Amniotic epithelial cell (primary cell): ENCODE results near the gene SERTAD2.
A peak's percentile ranks its signal among the peaks of the same experiment; 100 is the strongest.

ENCODE experiments used
- DNase-seq: peaks from one replicate; pipeline ENCODE4 v3.0.0-alpha.2; 2010; ENCODE audit warnings: low read depth

SERTAD2 gene

GRCh38 chr2:64627860-64628841, 25.6 kb downstream of the SERTAD2 start:
- no peak for DNase-seq

GRCh38 chr2:64626963-64627760, 26.6 kb downstream of the SERTAD2 start:
- DNase-seq: no peak

DNA sequence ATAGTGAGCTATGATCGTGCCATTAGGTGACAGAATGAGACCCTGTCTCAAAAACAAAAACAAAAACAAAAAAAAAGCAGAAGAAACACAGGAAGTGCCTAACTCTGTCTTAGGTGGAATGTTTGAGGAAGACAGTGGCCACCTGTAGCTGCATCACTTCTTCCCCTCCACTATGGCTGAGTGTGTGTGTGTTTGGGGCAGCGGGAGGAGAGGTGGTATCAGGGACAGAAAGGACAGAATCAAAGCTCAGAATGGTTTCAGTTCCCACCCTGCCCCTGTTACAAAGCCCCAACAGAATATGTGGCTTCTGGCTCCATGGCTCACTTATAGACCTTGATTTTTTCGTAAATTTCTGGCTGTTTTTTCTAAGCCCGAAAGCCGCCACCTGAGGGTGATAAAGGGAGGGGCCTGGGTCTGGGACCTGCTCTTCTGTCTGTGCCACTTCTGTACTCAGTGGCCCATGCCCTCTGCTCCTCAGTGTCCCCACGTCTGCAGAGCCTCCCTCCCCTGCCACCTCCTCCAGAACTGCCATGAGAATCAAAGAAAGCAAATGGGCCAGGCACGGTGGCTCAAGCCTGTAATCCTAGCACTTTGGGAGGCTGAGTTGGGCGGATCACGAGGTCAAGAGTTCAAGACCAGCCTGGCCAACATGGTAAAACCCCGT, 27.4 kb downstream of the SERTAD2 start:
- no peak for DNase-seq

GRCh38 chr2:64625299-64626145, 28.2 kb downstream of the SERTAD2 start:
- no peak for DNase-seq

GRCh38 chr2:64624862-64625261, 28.9 kb downstream of the SERTAD2 start:
- no peak for DNase-seq

DNA sequence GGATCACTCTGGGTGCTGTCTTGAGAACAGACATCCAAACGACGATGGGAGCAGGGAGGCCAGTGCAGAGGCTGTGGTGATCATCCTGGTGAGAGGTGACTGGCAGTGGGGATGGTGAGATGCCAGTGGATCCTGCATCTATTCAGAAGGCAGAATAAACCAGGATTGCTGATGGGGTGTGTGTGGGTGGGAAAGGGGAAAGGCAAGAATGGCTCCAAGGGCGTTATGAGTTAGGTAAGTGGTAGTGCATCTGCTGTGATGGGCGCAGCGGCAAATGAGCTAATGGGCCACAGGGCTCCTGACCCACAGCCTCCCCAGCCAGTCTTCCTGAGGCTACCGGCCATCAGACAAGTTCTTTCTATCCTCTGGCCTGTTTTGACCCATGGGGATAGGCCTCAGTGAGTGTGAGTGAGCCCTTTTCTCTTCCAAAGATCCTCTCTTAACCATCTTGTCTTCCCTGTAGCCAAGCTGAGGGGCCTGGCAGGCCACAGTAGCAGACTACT, 29.6 kb downstream of the SERTAD2 start:
- no peak for DNase-seq

DNA sequence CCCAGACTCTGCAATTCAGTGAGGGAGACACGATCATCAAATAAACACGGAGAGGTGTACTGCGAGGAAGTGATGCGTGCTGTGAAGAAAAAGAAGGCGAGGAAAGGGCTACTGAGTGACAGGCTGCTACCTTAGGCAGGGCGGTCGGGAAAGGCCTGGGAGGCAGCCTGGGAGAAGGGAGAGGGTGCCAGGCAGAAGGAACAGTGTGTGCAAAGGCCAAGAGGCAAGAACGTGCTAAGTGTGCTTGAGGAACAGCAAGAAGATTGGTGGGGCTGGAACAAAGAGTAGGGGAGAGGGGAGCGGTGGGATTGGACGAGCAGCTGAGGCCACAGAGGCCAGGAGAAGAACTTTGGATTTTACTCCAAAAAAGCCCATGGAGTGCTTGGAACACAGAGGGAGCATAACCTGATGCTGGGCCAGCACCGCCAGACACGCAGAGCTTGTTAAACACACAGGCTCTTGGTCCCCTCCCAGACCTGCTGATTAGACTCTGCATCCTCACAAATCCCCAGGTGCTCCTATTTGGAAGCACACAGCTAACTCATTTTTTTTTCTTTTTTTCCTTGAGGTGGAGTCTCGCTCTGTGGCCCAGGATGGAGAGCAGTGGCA, 30.4 kb downstream of the SERTAD2 start:
- no peak for DNase-seq

DNA sequence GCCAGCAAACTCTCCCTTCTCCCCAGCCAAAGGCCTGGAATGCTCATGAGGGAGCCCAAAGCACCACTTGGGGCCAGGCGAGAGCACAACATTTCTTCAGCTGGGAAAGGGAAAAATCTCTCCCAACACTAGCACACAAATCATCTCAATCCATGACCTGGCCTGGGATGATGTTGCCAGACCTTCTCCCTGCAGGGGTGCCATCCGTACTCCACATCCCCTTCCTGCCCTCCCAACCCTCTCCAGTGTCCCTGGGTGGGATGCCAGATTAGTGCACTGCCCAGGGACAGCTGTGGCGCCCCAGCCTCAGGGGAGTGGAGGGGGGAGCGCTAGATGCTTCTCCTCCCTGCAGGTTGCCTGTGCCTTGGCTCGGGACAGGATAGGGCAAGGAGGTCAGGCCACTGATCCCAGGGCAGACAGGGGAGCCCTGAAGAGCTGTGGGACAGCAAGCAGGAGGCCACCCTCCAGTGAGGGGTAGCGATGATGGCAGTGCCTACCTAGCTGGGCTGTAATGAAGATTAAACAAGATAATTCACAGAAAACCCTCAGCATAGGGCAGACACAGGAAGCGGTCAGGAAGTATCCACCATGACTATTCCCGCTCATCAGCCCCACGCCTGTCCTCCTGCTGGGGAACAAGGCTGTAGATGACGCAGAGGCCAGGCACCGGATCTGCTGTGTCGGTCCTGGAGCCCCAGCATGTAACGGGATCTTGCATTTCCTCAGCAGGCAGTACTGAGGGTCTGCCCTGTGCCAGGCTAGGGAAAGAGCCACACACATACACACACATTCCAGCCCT, 31.1 kb downstream of the SERTAD2 start:
- no peak for DNase-seq

DNA sequence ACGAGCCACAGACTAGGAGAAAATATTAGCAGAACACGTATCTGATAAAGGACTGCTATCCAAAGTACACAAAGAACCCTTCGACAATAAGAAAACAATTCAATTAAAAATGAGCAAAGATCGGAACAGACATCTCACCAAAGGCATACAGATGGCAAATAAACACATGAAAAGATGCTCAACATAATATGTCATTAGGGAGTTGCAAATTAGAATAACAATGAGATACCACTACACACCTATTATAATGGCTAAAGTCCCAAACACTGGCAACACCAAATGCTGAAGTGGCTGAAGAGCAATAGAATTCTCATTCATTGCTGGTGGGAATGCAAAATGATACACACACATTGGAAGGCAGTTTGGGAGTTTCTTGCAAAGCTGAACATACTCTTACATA, 33.1 kb downstream of the SERTAD2 start:
- DNase-seq: no peak

DNA sequence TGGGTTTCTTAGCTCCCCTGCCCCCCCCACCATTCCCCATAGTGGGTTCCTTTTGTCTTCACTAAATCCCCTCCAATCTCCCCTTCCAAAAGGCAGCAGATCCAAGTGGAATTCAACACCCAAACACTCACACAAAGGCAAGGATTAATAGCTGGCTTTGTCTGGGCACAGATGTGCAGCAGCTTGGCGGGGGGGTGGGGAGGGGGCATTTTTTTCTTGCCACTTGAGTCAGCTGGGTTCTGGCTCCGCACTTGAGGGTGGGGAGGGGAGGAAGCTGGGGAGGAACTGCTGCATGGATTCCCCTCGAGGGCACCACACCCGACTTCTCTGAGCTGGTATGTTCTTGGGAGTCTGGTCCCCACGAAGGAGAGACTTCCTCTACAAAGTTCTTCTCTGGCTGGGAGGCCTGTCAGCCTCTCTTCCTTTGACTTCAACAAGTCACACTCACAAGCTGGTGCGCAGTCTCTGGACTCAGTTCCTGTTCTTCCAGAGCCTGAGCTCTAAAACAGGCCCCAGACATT, 36.0 kb downstream of the SERTAD2 start:
- no peak for DNase-seq

DNA sequence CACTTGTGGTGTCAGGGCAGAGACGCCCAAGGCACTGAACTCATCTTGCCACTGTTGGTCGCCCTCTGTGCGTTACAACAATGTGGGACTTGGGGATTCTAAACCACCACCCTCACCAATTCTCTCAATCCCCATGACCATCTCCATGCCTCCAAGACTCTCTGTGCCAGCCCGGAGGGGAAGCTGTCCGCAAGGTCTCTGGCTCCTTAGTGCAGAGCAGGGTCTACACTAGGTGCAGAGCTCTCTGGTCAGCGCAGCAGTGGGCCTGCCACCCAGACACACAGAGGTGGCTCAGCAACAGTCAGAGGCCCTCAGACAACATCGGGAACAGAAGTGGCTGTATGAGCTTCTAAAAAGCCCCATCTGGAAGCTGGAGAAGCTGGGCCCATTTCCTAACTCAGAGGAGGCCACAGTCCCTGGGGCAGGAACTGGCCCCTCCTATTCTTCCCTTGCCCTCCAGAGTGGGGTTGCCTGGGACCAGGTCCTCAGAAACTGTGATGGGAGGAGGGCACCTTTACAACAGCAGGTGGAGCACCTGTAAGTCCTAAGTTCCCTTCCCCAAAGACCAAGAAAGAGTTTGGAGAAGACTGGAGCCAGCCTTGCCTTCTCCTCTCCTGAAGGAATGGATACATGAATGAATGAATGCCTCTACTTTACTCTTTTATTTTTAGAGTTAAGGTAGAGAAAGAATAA, 37.7 kb downstream of the SERTAD2 start:
- DNase-seq: no peak

DNA sequence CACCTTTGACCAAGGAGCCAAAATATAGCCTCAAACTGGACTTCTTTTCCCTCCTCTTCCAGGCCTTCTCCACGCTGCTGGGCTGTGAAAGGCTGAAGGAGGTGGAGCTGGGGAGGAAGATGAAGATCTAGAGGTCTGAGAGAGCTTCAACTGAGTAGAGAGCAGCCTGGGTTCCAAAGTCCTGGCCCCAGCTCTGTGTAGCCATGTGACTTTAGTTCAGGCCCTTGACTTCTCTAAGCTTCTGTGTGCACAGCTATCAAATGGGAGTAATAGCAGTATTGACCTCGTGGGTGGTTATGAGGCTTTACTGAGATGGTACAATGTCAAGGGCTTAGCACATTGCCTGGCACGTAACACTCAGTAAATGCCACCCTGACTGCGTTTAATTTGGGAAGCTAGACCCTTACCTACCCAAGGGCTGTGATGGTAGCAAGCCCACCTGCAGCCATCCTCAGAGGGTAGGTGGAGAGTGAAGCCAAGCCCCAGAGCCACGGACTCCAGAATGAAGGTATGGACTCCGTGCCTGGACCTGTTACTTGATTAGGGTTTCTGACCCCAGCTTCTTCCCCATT, 38.4 kb downstream of the SERTAD2 start:
- DNase-seq: no peak

GRCh38 chr2:64613276-64613675, 40.4 kb downstream of the SERTAD2 start:
- no peak for DNase-seq

DNA sequence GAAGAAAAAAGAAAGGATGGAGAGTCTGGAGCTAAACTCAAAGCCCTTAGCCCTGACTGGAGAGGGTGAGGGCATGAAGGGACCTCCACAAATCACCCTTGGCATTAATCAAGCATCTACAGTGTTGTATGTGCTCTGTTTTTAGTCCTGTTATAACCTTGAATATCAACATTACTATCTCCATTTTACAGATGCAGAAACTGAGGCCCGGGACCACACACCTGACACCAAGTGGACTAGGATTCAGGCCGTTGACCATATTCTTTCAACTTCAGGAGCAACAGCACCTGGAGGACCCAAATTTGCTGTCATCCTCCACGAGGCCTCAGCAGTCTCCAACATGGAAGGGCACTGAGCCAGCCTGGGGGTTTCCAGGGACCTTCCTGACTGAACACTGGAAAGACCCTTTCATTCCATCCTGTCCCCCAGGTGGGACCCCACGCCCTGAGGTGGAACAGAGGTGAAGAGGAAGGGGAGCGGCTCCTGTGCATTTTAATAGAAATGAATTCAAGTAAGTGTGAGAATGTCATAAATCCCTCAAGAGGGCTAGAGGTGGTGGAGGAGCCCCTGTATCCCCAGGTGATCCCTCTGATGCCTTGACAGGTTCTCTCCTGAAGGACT, 41.0 kb downstream of the SERTAD2 start:
- no peak for DNase-seq

- DNase-seq: no peak
Observed at GRCh38 chr2:64610316-64610855, 43.3 kb downstream of the SERTAD2 start.

GRCh38 chr2:64609942-64610281, 43.8 kb downstream of the SERTAD2 start:
- no peak for DNase-seq

DNA sequence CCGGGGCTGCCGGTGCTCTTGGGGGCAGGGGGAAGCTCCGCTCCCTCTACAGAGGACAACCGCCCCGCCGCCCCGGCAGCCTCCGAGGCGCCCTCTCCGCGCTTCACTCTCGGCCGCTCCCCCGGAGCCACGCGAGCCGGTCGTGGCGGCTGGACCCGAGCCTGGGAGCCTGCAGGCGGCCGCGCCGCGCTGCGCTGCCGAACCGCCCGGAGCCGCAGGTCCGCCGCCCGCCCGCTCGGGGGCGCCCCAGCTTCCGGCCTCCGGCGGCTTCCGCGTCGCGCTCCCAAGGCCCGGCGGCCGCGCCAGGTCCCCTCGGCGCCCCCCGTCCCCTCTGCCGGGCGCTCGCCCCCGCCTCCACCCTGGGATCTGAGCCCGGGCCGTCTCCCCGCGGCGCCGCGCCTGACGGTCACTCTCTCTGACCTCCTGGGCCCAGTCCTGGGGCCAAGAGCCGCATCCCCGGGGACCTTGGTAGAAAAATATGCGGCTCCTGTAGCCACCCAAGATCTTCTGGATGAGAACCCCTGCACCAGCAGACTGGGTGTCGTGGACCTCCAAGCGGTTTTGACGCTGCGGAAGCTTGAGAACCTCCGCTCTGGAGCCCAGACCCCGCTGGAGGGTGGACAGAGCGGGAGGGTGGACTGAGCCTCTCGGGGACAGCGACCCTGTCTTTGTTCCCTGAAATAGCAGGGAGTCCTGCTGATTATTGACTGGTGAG, 44.3 kb downstream of the SERTAD2 start:
- peak; percentile 34 for DNase-seq

GRCh38 chr2:64608867-64609226, 44.9 kb downstream of the SERTAD2 start:
- DNase-seq: no peak
